Smooth muscle cell (in vitro differentiated cells): ENCODE results near the gene LRWD1. TPM values are rescaled to one million over a fixed set of nuclear protein-coding genes. Genes with fewer than 3 reads are reported as not detected.

Experiments
- DNase-seq: peaks from one replicate; lab custom pipeline; 2025; ENCODE audit not compliant: unreplicated experiment; lab: John Stamatoyannopoulos, UW
- H2AFZ ChIP-seq: fragments of 200-600 bp; sonication (generic); 2 replicates; pipeline ENCODE4 v1.6.0; 2016; ENCODE audit warnings: antibody characterized with exemption, low read depth, mild to moderate bottlenecking
- H3F3A ChIP-seq: fragments of 200-600 bp; sonication (generic); 2 replicates; pipeline ENCODE4 v1.6.0; 2017; ENCODE audit warnings: antibody characterized with exemption, low read depth
- H3K27ac ChIP-seq: fragments of 200-600 bp; sonication (generic); 2 replicates; pipeline ENCODE4 v1.5.1; 2016; ENCODE audit warnings: low read depth, mild to moderate bottlenecking
- H3K27me3 ChIP-seq: fragments of 200-600 bp; sonication (generic); 2 replicates; pipeline ENCODE4 v1.6.1; 2016; ENCODE audit warnings: low read depth, mild to moderate bottlenecking
- H3K36me3 ChIP-seq: fragments of 200-600 bp; sonication (generic); 2 replicates; pipeline ENCODE4 v1.5.1; 2016; ENCODE audit warnings: low read depth
- H3K4me1 ChIP-seq: fragments of 200-600 bp; sonication (generic); 2 replicates; pipeline ENCODE4 v1.5.1; 2016; ENCODE audit warnings: low read depth
- H3K4me2 ChIP-seq: fragments of 200-600 bp; sonication (generic); 2 replicates; pipeline ENCODE4 v1.6.0; 2016; ENCODE audit warnings: mild to moderate bottlenecking
- H3K4me3 ChIP-seq: fragments of 200-600 bp; sonication (generic); 2 replicates; pipeline ENCODE4 v1.5.1; 2016; ENCODE audit warnings: mild to moderate bottlenecking
- H3K79me2 ChIP-seq: fragments of 200-600 bp; sonication (generic); 2 replicates; pipeline ENCODE4 v1.6.0; 2016; ENCODE audit warnings: low read depth, mild to moderate bottlenecking
- H3K9ac ChIP-seq: fragments of 200-600 bp; sonication (generic); 2 replicates; pipeline ENCODE4 v1.6.0; 2016; ENCODE audit warnings: low read depth
- H3K9me3 ChIP-seq: fragments of 200-600 bp; sonication (generic); replicated peaks from 2 replicates; pipeline ENCODE4 v1.5.1; 2016; ENCODE audit warnings: low read depth
- H4K20me1 ChIP-seq: fragments of 200-600 bp; sonication (generic); 2 replicates; pipeline ENCODE4 v1.6.0; 2016; ENCODE audit warnings: low read depth
- WGBS: methylation state at CpG from one replicate; pipeline ENCODE4 v1.1.7; 2016; ENCODE audit warnings: low lambda C conversion rate; 5-methylcytosine and 5-hydroxymethylcytosine counted together
- polyA plus RNA-seq: library from polyadenylated mRNA; unstranded; fragments of >200 nt; fragmentation: Nextera tagmentation; extraction: Ambion mirVana; gene quantifications from 2 replicates; pipeline ENCODE4 v1.2.1, GENCODE V29; 2016
- total RNA-seq: library from RNA; depleted of rRNA; stranded (reverse); fragments of >200 nt; gene quantifications from 2 replicates; pipeline ENCODE4 v1.2.3, GENCODE V29; 2014
- TF ChIP-seq, protein P1 (sequence below): fragments of 200-600 bp; sonication (generic); IDR thresholded peaks from 2 replicates; pipeline ENCODE4 v1.5.1; 2017; ENCODE audit warnings: borderline replicate concordance, mild to moderate bottlenecking, antibody characterized with exemption; ENCODE audit not compliant: insufficient read depth, poor library complexity, severe bottlenecking

Gene LRWD1
- total and polyA plus RNA-seq, 2 experiments from 2014 or later, result 13.1 to 21.2 TPM

DNA sequence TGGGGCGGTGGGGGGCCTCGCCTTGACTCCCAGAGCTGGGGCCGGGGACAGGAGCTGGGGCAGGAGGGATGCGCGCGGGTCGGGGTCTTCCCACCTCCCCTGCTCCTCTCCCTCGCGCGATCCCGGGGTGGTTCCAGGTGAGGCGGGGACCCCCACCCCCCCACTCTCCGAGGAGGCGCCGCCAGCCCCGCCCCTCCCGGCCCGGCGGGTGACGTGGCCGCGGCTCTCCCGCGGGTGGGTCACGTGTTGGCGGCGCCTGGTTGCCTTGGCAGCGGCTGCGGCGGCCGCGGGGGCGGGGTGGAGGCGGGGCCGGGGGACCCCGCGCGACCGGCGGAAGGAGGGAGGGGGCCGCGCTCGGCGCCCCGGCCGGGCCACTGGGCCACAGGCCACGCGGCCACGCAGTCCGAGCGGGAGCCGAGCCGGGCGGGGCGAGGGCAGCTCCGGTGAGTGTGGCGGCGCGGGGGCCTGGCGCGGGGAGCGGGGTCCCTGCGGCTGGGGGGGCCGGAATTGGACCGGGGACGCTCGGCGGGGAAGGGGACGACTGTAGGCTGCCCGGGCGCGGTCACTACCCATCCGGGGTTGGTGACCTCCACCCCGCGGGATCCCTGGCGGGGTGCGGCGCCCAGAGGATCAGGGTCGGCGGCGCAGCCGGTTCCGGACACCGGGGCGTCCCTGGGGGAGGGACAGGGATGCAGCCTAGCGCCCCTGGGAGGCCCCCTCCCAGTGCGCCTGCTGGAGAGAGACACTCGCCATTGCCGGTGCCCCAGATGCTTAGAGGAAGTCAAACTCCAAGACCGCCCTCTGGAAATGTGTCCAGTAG lies 31.4 kb upstream of the LRWD1 start, which contains the start of gene ORAI2:
ORAI2 (plus strand) TSS at position 357 of the 820 bp plus-strand sequence. CDS start 5,382 bp downstream, outside the sequence.
- DNase-seq, result peak; percentile 58
- H3K36me3 ChIP-seq, result no peaks in the 10 kb centered on the region
- peaks cover 11% of the 10 kb centered on the region for H3K4me1 ChIP-seq
- H3K27me3 ChIP-seq, result no peaks in the 10 kb centered on the region
- H3K79me2 ChIP-seq, result peaks cover 19% of the 10 kb centered on the region
- peak within 1 kb of the TSS; percentile 37 for H2AFZ ChIP-seq
- H4K20me1 ChIP-seq, result no peaks in the 10 kb centered on the region
- TF ChIP-seq, protein P1, sequence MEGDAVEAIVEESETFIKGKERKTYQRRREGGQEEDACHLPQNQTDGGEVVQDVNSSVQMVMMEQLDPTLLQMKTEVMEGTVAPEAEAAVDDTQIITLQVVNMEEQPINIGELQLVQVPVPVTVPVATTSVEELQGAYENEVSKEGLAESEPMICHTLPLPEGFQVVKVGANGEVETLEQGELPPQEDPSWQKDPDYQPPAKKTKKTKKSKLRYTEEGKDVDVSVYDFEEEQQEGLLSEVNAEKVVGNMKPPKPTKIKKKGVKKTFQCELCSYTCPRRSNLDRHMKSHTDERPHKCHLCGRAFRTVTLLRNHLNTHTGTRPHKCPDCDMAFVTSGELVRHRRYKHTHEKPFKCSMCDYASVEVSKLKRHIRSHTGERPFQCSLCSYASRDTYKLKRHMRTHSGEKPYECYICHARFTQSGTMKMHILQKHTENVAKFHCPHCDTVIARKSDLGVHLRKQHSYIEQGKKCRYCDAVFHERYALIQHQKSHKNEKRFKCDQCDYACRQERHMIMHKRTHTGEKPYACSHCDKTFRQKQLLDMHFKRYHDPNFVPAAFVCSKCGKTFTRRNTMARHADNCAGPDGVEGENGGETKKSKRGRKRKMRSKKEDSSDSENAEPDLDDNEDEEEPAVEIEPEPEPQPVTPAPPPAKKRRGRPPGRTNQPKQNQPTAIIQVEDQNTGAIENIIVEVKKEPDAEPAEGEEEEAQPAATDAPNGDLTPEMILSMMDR, result no peak
- under 1% methylated on average over 25 of the region's 90 CpGs for WGBS
- peak within 1 kb of the TSS; percentile 95 for H3K27ac ChIP-seq
- H3K9ac ChIP-seq, result peak within 1 kb of the TSS; percentile 96
- H3K4me3 ChIP-seq, result peak within 1 kb of the TSS; percentile 70
- no peaks in the 10 kb centered on the region for H3K9me3 ChIP-seq
- peak within 1 kb of the TSS; percentile 98 for H3K4me2 ChIP-seq
- peaks cover 25% of the 10 kb centered on the region for H3F3A ChIP-seq

GRCh38 chr7:102434039-102434486 lies 30.7 kb upstream of the LRWD1 start:
- Histone ChIP-seq H3K4me3 (peak overlapping the region; percentile 70), H3K27ac (peak overlapping the region; percentile 82)
- TF ChIP-seq, protein P1, result no peak

DNA sequence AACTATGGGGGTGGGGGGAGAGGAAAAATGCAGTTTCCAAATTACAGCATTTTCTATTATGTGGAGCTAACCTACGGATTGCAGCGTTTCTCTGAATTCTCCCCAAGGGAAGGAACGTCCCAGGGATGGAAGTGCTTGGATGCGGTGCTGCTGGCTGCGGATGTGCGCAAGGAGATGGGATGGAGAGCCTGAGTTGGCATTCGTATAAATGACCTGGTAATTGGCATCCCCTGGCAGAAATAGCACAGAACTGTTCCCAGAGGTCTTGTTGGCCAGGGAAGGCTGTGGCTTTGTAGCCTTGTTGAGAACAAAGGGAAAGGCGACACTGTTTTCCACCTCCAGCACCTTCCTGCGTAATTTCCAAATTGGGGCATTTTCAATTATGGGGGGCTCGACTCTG lies 28.7 kb upstream of the LRWD1 start:
- Histone ChIP-seq H3K9me3 (no peaks in the 10 kb centered on the region), H3K4me3 (no peak overlapping the region), H3K4me2 (no peak overlapping the region), H3F3A (peaks cover 5% of the 10 kb centered on the region), H3K27ac (no peak overlapping the region), H3K79me2 (peaks cover 19% of the 10 kb centered on the region), H2AFZ (no peak overlapping the region), H3K9ac (no peak overlapping the region), H3K36me3 (no peaks in the 10 kb centered on the region), H3K27me3 (no peaks in the 10 kb centered on the region), H3K4me1 (peaks cover 19% of the 10 kb centered on the region), H4K20me1 (no peaks in the 10 kb centered on the region)
- DNase-seq, result no peak
- 95% methylated on average over 10 of the region's 10 CpGs for WGBS
- TF ChIP-seq, protein P1, result no peak

More at GRCh38 chr7:102434039-102434486, 30.7 kb upstream of the LRWD1 start:
- Histone ChIP-seq H3K4me1 (peaks cover 11% of the 10 kb centered on the region), H3K36me3 (no peaks in the 10 kb centered on the region), H2AFZ (no peak overlapping the region), H3K9me3 (no peaks in the 10 kb centered on the region), H3K9ac (peak overlapping the region; percentile 94), H3K79me2 (peaks cover 19% of the 10 kb centered on the region), H3K27me3 (no peaks in the 10 kb centered on the region), H3F3A (peaks cover 23% of the 10 kb centered on the region), H4K20me1 (no peaks in the 10 kb centered on the region), H3K4me2 (peak overlapping the region; percentile 98)
- 50% methylated on average over 9 of the region's 9 CpGs for WGBS
- DNase-seq, result no peak
